GM21367 (cell line): Measurements from ENCODE around the gene FRMD6.
A peak's percentile ranks its signal among the peaks of the same experiment; 100 is the strongest.
"Not testable (repeated sequence)": the region's sequence is repeated elsewhere in the genome, so short reads cannot be mapped to it uniquely, and the experiment has no call there.

ENCODE experiments used
- ATAC-seq: cut with Tn5 transposase; IDR thresholded peaks from one replicate; pipeline ENCODE4 v1.9.1; 2021; ENCODE audit not compliant: unreplicated experiment

Gene FRMD6

GRCh38 chr14:51717766-51718165 lies 66.1 kb downstream of the FRMD6 start:
- no peak for ATAC-seq

GRCh38 chr14:51719955-51720354 lies 68.2 kb downstream of the FRMD6 start:
- ATAC-seq = no peak

- no peak for ATAC-seq
Measured at GRCh38 chr14:51723990-51724389, 72.3 kb downstream of the FRMD6 start.

GRCh38 chr14:51724650-51725049 lies 72.9 kb downstream of the FRMD6 start:
- no peak for ATAC-seq

- ATAC-seq = no peak
Measured at GRCh38 chr14:51725061-51725460, 73.4 kb downstream of the FRMD6 start.

- ATAC-seq = no peak
Measured at GRCh38 chr14:51726166-51726899, 74.6 kb downstream of the FRMD6 start.

GRCh38 chr14:51727526-51727925 lies 75.8 kb downstream of the FRMD6 start:
- ATAC-seq = no peak

- no peak for ATAC-seq
Measured at GRCh38 chr14:51730098-51730497, 78.4 kb downstream of the FRMD6 start.

GRCh38 chr14:51730684-51731083 lies 79.0 kb downstream of the FRMD6 start:
- no peak for ATAC-seq

GRCh38 chr14:51732494-51733112 lies 80.9 kb downstream of the FRMD6 start:
- ATAC-seq = no peak

- no peak for ATAC-seq
Measured at GRCh38 chr14:51733147-51733546, 81.4 kb downstream of the FRMD6 start.

- ATAC-seq = no peak
Measured at GRCh38 chr14:51735851-51736250, 84.1 kb downstream of the FRMD6 start.

GRCh38 chr14:51738754-51739153 lies 87.0 kb downstream of the FRMD6 start:
- ATAC-seq = peak; percentile 87

- ATAC-seq = no peak
Measured at GRCh38 chr14:51743588-51744000, 91.9 kb downstream of the FRMD6 start.

- no peak for ATAC-seq
Measured at GRCh38 chr14:51744372-51745130, 92.8 kb downstream of the FRMD6 start.

- ATAC-seq = not testable (repeated sequence)
Measured at GRCh38 chr14:51746823-51747222, 95.1 kb downstream of the FRMD6 start.

- no peak for ATAC-seq
Measured at GRCh38 chr14:51750542-51750941, 98.8 kb downstream of the FRMD6 start.

GRCh38 chr14:51751611-51752345 lies 100.1 kb downstream of the FRMD6 start:
- not testable (repeated sequence) for ATAC-seq

- ATAC-seq = not testable (repeated sequence)
Measured at GRCh38 chr14:51757756-51758155, 106.0 kb downstream of the FRMD6 start.

- no peak for ATAC-seq
Measured at GRCh38 chr14:51759950-51760349, 108.2 kb downstream of the FRMD6 start.

- ATAC-seq = not testable (repeated sequence)
Measured at GRCh38 chr14:51765726-51766125, 114.0 kb downstream of the FRMD6 start.
